Medulla oblongata (tissue), 1 donor: ENCODE data around the gene PIK3CG.
"Not testable (repeated sequence)": the region's sequence is repeated elsewhere in the genome, so short reads cannot be mapped to it uniquely, and the experiment has no call there.

ENCODE experiments used
- DNase-seq: peaks from one replicate; pipeline ENCODE4 v3.0.0-alpha.2; 2015; ENCODE audit errors: extremely low spot score

PIK3CG gene

DNA sequence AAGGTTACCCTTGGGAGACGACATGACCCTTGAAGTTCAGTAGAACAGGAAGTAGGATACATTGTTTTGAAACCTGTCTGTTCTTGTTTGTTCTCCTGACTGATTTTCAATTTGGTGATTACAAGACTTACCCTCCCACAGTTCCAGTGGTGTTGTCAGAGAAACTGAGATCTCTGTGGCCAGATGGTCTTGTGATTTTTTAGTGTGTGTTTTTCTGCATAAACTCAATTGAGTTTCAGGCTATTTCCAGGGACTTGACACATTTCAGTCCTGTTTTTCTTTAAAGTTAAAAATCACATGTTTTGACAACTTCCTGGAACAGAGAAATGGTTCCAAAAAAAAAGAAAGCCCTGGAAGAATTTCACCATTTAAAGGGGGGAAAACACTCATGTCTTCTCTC lies 22.3 kb downstream of the PIK3CG start:
- no peak for DNase-seq

- DNase-seq = no peak
Measured at GRCh38 chr7:106888204-106888603, 23.1 kb downstream of the PIK3CG start.

- DNase-seq = no peak
Measured at GRCh38 chr7:106890952-106891351, 25.9 kb downstream of the PIK3CG start.

DNA sequence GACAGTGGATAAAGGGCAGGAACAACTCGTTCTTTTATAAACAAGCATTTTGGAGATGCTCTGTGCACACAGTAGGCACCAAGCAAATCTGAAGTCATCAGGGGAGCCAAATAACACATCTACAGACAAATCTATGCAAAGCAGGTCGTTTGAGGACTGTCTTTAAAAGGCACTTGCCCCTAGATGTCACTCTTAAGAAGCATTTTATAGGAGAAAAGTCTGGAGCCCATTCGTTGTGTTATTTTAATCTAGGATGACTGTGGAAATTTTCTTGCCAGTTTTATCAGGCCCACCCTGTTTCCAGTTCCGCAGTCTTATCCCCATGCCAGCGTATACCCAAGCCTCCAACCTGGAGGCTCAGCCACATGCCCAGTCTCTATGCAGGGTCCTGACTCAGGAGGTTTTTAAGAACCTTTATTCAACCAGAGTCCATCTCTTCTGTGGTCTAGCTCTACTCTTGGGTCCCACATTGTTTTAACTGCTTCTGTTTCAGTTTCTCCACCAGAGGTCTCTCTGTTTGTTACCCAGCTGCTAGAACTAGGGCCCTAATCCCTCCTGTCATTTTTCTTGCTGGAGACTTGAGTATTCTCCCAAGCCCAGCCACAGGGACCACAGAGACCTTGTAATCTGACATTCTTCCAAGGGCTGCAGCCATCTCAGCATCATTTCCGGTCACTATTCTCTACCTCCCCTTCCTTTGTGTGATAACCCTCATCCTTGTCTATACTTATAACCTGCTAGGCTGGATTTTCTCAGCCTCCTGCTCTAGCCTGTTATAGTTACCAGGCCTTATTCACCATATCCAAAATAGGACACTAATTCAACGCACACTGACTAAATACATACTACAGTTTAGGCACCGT lies 26.7 kb downstream of the PIK3CG start:
- no peak for DNase-seq

DNA sequence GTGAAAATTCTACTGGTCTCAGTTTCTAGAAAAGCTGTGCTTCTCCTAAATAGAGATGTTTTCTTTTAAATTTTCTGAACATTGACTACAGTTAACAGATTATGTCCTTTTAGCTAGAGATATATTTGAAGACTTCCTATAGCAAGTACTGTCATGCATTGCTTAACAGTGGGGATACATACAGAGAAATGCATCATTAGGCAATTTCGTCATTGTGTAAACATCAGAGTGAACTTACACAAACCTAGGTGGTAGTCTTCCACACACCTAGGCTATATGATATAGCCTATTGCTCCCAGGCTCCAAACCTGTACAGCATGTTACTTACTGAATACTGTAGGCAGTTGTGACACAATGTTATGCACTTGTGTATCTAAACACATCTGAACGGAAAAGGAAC lies 28.5 kb downstream of the PIK3CG start:
- DNase-seq = no peak

DNA sequence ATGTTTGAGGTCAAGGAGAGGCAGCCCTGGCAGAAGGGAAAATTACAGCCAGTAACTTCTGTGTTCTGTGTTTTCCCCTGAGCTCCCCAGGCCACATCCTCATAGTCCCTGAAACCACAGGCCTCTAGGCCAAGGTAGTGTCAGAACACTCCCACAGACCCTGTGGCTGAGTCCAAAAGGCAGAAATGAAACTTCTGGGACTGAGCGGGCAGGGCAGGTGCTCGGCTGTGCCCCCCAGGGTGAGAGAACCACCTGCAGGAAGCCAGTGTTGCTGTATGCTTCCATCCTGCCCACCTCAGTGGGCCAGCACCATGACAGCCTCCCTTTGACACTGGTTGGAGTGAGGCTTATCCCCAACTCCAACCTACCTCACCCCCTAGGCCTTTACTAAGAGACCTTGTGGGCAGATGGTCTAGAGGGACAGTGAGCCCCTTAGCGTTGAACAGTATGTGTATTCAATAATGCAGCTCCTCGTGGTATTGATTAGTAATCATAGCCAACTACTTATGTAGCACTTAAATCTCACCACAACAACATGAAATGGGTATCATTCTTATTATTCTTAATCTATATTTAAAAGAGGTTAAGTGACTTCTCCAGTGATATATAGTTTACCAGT lies 30.3 kb downstream of the PIK3CG start:
- DNase-seq = no peak

GRCh38 chr7:106896231-106896630 lies 31.1 kb downstream of the PIK3CG start:
- no peak for DNase-seq

DNA sequence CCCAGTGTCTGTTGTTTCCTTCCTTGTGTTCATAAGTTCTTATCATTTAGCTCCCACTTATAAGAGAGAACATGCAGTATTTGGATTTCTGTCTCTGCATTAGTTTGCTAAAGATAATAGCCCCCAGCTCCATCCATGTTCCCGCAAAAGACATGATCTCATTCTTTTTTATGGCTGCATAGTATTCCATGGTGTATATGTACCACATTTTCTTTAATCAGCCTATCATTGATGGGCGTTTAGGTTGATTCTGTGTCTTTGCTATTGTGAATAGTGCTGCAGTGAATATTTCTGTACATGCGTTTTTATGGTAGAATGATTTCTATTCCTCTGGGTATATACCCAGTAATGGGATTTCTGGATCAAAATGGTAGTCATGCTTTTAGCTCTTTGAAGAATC lies 32.5 kb downstream of the PIK3CG start:
- not testable (repeated sequence) for DNase-seq

GRCh38 chr7:106898967-106899366 lies 33.9 kb downstream of the PIK3CG start:
- not testable (repeated sequence) for DNase-seq

DNA sequence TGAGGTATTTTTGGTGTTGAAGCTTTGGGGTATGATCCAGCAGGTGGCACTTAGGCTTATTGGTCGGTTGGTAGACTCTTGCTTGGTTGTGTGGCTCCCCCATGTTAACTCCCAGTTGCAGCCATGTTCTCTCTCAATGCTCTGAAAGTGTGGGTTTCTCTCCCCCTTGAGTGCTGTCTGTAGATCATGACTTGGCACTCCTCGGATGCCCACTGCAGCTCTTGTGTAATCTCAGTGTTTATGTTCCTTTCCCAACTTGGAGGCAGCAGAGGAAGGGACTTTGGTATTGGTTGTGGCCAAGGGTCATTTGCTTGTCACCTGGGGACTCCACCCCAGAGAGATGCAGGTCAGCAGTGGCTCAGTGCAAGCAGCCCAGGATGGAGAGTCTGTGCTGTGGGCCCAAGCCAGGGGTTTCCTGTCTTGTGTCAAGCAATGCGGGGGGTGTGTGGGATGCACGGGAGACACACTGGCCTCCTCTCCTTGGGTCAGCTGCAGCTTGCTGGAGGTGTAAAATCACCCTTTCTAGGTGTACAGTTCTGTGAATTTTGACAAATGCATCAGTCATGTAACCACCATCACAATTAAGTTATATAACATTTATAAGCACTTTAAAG lies 36.9 kb downstream of the PIK3CG start:
- DNase-seq = no peak

GRCh38 chr7:106905734-106906133 lies 40.7 kb downstream of the PIK3CG start:
- DNase-seq = no peak

GRCh38 chr7:106911959-106912358 lies 46.9 kb downstream of the PIK3CG start:
- no peak for DNase-seq

DNA sequence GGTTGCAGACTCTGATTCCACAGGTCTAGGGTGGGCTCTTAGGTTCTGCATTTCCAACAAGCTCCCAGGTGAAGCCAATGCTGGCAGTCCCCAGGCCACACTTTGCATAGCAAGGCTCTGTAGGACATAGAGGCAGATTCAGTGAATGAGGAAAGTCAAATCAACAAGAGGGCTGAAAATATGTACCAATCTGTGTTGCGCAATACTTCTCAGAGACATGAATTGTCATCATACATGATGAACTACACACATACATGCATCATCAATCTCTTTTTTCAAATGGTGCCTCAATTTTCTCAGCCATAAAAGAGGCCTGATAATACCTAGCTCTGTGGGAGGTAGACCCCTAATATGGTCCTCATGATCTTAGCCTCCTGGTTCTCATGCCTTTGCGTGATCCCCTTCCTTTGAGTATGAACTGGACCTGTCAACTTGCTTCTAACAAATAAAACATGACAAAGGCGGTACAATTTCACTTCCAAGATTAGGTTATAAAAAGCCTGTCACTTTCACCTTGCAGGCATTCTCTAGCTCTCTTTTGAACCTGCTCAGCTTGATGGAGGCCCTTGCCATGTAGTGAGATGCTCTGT lies 49.0 kb downstream of the PIK3CG start:
- DNase-seq = no peak

DNA sequence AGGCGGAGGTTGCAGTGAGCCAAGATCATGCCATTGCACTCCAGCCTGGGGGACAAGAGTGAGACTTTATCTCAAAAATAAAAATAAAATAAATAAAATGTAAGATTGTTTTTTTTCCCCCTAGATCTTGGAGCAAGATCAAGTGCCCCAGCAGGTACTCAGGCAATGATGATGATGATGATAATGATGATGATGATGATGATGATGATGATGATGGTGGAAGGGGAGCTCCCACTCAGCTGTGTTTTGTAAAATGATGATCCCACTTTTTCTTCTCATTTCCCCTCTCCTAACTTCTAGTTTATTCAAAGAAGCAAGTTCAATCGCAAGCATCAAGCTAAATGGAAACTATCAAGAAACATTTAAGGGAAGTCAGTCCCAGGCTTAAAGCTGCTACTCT lies 50.3 kb downstream of the PIK3CG start:
- no peak for DNase-seq

- no peak for DNase-seq
Measured at GRCh38 chr7:106915873-106916272, 50.8 kb downstream of the PIK3CG start.

DNA sequence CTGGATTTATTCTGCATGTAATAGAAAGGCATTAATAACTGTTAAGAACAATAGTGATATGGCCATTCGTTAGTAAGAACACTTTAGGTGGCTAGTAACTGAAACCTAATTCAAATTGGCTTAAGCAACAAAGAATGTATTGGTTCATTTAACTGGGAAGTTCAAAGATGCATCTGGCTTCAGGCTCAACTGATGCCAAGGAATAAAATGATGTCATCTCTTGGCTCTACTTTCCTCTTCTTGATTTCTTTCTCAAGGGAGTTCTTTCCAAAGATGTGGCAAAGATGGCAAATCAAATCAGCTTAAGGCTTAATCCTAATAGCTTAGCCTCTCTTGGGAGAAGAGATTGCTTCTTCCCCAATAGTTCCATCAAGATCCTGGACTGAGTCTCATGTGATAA lies 51.6 kb downstream of the PIK3CG start:
- no peak for DNase-seq

- DNase-seq = no peak
Measured at GRCh38 chr7:106918991-106919390, 53.9 kb downstream of the PIK3CG start.

- DNase-seq = not testable (repeated sequence)
Measured at GRCh38 chr7:106924468-106924867, 59.4 kb downstream of the PIK3CG start.

GRCh38 chr7:106926892-106927291 lies 61.8 kb downstream of the PIK3CG start:
- DNase-seq = no peak

- DNase-seq = no peak
Measured at GRCh38 chr7:106927536-106927935, 62.5 kb downstream of the PIK3CG start.

GRCh38 chr7:106929616-106930015 lies 64.5 kb downstream of the PIK3CG start:
- DNase-seq = not testable (repeated sequence)

DNA sequence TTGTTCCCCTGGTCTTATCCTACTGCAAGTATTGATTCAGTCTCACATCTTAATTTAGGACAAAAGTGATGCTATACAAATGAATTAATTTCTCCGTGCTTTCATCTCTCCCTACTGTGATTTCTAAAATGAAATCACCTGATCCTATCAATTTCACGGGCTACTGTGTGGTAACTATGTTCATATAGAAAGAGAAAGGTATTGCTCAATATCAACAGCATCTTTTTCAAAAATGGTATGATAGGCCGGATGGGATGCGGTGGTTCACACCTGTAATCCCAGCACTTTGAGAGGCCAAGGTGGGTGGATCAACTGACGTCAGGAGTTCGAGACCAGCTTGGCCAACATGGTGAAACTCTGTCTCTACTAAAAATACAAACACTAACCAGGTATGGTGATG lies 71.2 kb downstream of the PIK3CG start:
- no peak for DNase-seq
